Retinal pigment epithelial cell (primary cell): Measurements from ENCODE around the gene OPCML.

ENCODE experiments used
- DNase-seq: peaks from one replicate; pipeline ENCODE4 v3.0.0-alpha.2; 2010; ENCODE audit warnings: low read depth
- H3K4me3 ChIP-seq: 2 replicates; pipeline ENCODE4 v1.5.1; 2011; ENCODE audit warnings: mild to moderate bottlenecking, low read length, control low read depth, moderate library complexity
- CTCF ChIP-seq: conservative IDR thresholded peaks from 2 replicates; pipeline ENCODE4 v1.5.1; 2011; ENCODE audit warnings: low read depth, low read length, control low read depth, inconsistent platforms

Gene OPCML

GRCh38 chr11:133553885-133554740 lies 21.8 kb upstream of the OPCML start:
- no peak for DNase-seq
- H3K4me3 ChIP-seq, result no peak overlapping the region
- TF ChIP-seq CTCF, result no peak

GRCh38 chr11:133552938-133553337 lies 20.6 kb upstream of the OPCML start:
- TF ChIP-seq CTCF, result no peak
- no peak overlapping the region for H3K4me3 ChIP-seq
- no peak for DNase-seq

- no peak for TF ChIP-seq CTCF
- no peak overlapping the region for H3K4me3 ChIP-seq
- DNase-seq, result no peak
Measured at GRCh38 chr11:133551064-133551463, 18.8 kb upstream of the OPCML start.

GRCh38 chr11:133549826-133550225 lies 17.5 kb upstream of the OPCML start:
- DNase-seq, result no peak
- H3K4me3 ChIP-seq, result no peak overlapping the region
- TF ChIP-seq CTCF, result no peak

GRCh38 chr11:133548641-133549040 lies 16.3 kb upstream of the OPCML start:
- TF ChIP-seq CTCF, result no peak
- no peak overlapping the region for H3K4me3 ChIP-seq
- DNase-seq, result no peak

- DNase-seq, result no peak
- no peak overlapping the region for H3K4me3 ChIP-seq
- no peak for TF ChIP-seq CTCF
Measured at GRCh38 chr11:133547808-133548494, 15.7 kb upstream of the OPCML start.
